Gastrocnemius medialis (tissue), 4 donors: Measurements from ENCODE around the gene SLC1A2.

Source experiments
- POLR2A ChIP-seq, 2 donors: fragments of 450-650 bp; IDR thresholded peaks; one replicate each; pipeline ENCODE4 v1.6.1; 2017; ENCODE audit warnings: antibody characterized with exemption in 2 of 2, mild to moderate bottlenecking in 2 of 2, moderate library complexity in 2 of 2
- TF ChIP-seq, protein P1 (sequence below), 5 experiments: fragments of 450-650 bp in 3 of 5; fragments of 200-600 bp in 2 of 5; sonication (generic) in 2 of 5; IDR thresholded peaks in 4 of 5; conservative IDR thresholded peaks in 1 of 5; 1 replicate in 4 of 5; 2 replicates in 1 of 5; pipeline ENCODE4 v1.5.1; 2016 to 2019; ENCODE audit warnings: antibody characterized with exemption in 5 of 5, mild to moderate bottlenecking in 3 of 5, moderate library complexity in 3 of 5

DNA sequence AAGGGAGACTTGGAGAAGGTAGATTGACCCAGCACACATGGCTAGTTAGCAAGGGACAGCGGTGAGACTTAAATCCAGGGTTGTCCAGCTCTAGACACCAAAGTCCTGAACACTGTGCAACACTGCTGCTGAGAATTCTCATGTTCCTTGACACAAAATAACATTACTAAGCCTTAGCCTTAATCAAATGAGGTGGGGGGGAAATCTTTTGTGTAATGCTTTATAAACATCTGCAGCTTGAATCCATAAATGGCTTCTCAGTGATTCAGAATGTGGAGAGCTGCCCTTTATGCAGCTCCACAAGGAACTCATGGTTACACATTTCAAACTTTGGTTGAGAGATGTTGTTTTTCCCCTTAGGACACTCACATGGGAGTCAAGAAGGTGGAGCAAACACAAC lies 200.4 kb downstream of the SLC1A2 start:
- TF ChIP-seq, protein P1, sequence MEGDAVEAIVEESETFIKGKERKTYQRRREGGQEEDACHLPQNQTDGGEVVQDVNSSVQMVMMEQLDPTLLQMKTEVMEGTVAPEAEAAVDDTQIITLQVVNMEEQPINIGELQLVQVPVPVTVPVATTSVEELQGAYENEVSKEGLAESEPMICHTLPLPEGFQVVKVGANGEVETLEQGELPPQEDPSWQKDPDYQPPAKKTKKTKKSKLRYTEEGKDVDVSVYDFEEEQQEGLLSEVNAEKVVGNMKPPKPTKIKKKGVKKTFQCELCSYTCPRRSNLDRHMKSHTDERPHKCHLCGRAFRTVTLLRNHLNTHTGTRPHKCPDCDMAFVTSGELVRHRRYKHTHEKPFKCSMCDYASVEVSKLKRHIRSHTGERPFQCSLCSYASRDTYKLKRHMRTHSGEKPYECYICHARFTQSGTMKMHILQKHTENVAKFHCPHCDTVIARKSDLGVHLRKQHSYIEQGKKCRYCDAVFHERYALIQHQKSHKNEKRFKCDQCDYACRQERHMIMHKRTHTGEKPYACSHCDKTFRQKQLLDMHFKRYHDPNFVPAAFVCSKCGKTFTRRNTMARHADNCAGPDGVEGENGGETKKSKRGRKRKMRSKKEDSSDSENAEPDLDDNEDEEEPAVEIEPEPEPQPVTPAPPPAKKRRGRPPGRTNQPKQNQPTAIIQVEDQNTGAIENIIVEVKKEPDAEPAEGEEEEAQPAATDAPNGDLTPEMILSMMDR (IDR thresholded peaks at IDR 0.05 in 4 of 5, conservative IDR thresholded peaks at IDR 0.05 in 1 of 5): no peak
- TF ChIP-seq POLR2A (IDR thresholded peaks at IDR 0.05): no peak
